DND-41 (cell line): Measurements from ENCODE around the gene SPRYD4.

Source experiments
- CTCF ChIP-seq: IDR thresholded peaks from 2 replicates; pipeline ENCODE4 v1.5.1; 2012; ENCODE audit warnings: borderline replicate concordance, low read length, moderate library complexity, mild to moderate bottlenecking; ENCODE audit not compliant: poor library complexity, severe bottlenecking; ENCODE audit errors: extremely low read depth
- EZH2 ChIP-seq: IDR thresholded peaks from 3 replicates; pipeline ENCODE4 v1.6.1; 2012; ENCODE audit warnings: borderline replicate concordance, low read depth, mild to moderate bottlenecking, moderate library complexity, low read length, inconsistent platforms; ENCODE audit not compliant: severe bottlenecking

GRCh38 chr12:56469007-56469930, 891 bp downstream of the SPRYD4 start:
- TF ChIP-seq CTCF, result no peak
- no peak for TF ChIP-seq EZH2
